Prostate gland (tissue), 2 donors: ENCODE results near the gene WNT5B.

Source experiments
- CTCF ChIP-seq, 4 experiments: fragments of 200-600 bp in 2 of 4; fragments of 450-650 bp in 2 of 4; sonication (generic) in 2 of 4; IDR thresholded peaks; 1 replicate in 3 of 4; 2 replicates in 1 of 4; pipeline ENCODE4 v1.5.1; 2016 to 2019; ENCODE audit warnings: antibody characterized with exemption in 4 of 4, mild to moderate bottlenecking in 2 of 4, moderate library complexity in 2 of 4
- POLR2AphosphoS5 ChIP-seq: sonication (generic); formaldehyde crosslinking; IDR thresholded peaks from one replicate; pipeline ENCODE4 v1.6.1; 2017; ENCODE audit warnings: antibody characterized with exemption

- TF ChIP-seq CTCF (IDR thresholded peaks at IDR 0.05) (peak in 2 of 4 experiments; percentile 11 to 16), POLR2AphosphoS5 (no peak)
Measured at GRCh38 chr12:1629338-1630132, 504 bp downstream of the WNT5B start.
